HepG2 (cell line): ENCODE results near the gene EIF5A. TPM values are rescaled to one million over a fixed set of nuclear protein-coding genes. Genes with fewer than 3 reads are reported as not detected.
A peak's percentile ranks its signal among the peaks of the same experiment; 100 is the strongest.

Source experiments
- ATAC-seq: fragments of 200-7000 bp; cut with Tn5 transposase; 3 replicates; pipeline ENCODE4 v1.9.1; 2020; ENCODE audit warnings: mild to moderate bottlenecking, moderate library complexity
- BruUV-seq: library from RNA; stranded (reverse); fragments of 400-500 nt; replicated peaks from 2 replicates; lab custom pipeline; 2021; lab: Mats Ljungman, UMichigan
- CTCF ChIA-PET: fragments of 300-600 bp; formaldehyde crosslinking; extraction: SDS; loops from one replicate; lab custom pipeline; 2021; ENCODE audit warnings: low total read pairs, inconsistent platforms, low intra/inter-chr PET ratio; lab: Yijun Ruan, JAX
- POLR2A ChIA-PET: fragments of 350-600 bp; sonication (Branson Sonifier 250); formaldehyde crosslinking; loops from one replicate; lab custom pipeline; 2020; ENCODE audit warnings: antibody characterized with exemption, inconsistent platforms; lab: Yijun Ruan, JAX
- DNase-seq: peaks from one replicate; pipeline ENCODE4 v3.0.0-alpha.2; 2015; ENCODE audit warnings: low spot score
- FAIRE-seq: peaks from 3 replicates; lab custom pipeline; 2011; peaks lifted over from hg19 to GRCh38; lab: Jason Lieb, UNC
- H2AFZ ChIP-seq: one replicate; pipeline ENCODE4 v1.6.1; 2011; ENCODE audit warnings: low read length, inconsistent platforms
- H3K27ac ChIP-seq: fragments of 300-600 bp; 3 replicates; pipeline ENCODE4 v1.8.0; 2011; ENCODE audit warnings: mixed run types, mild to moderate bottlenecking, mixed read lengths, low read length, inconsistent platforms; ENCODE audit not compliant: insufficient read depth; ENCODE audit errors: extremely low read length
- H3K27me3 ChIP-seq, 2 experiments: fragments of 200-600 bp in 1 of 2; 2 replicates in 1 of 2; 3 replicates in 1 of 2; pipeline versions ENCODE4 v1.6.0 to v1.8.0; 2011; ENCODE audit warnings: low read length in 2 of 2, mild to moderate bottlenecking in 2 of 2, moderate library complexity in 2 of 2, inconsistent platforms in 1 of 2; ENCODE audit not compliant: insufficient read depth in 2 of 2, control insufficient read depth in 1 of 2
- H3K36me3 ChIP-seq, 2 experiments: fragments of 200-600 bp in 1 of 2; replicated peaks in 1 of 2; 2 replicates in 1 of 2; 3 replicates in 1 of 2; pipeline versions ENCODE4 v1.5.1 to v1.8.0; 2011; ENCODE audit warnings: low read length in 2 of 2, inconsistent platforms in 1 of 2; ENCODE audit not compliant: insufficient read depth in 2 of 2, control insufficient read depth in 1 of 2
- H3K4me1 ChIP-seq: 2 replicates; pipeline ENCODE4 v1.5.1; 2012; ENCODE audit warnings: low read length, inconsistent platforms; ENCODE audit not compliant: insufficient read depth
- H3K4me2 ChIP-seq: 2 replicates; pipeline ENCODE4 v1.6.0; 2011; ENCODE audit warnings: low read depth, low read length, inconsistent platforms
- H3K4me3 ChIP-seq, 3 experiments: fragments of 200-600 bp in 1 of 3; sonication (generic), shearing (Covaris generic) in 1 of 3; replicated peaks in 1 of 3; 2 replicates each; pipeline ENCODE4 v1.5.1; 2011 to 2016; ENCODE audit warnings: low read length in 3 of 3, inconsistent platforms in 2 of 3, low read depth in 2 of 3, mild to moderate bottlenecking in 2 of 3, control low read depth in 1 of 3, mixed read lengths in 1 of 3; ENCODE audit not compliant: insufficient read depth in 1 of 3
- H3K79me2 ChIP-seq: one replicate; pipeline ENCODE4 v1.6.1; 2011; ENCODE audit warnings: low read length, inconsistent platforms; ENCODE audit not compliant: insufficient read depth
- H3K9ac ChIP-seq: 2 replicates; pipeline ENCODE4 v1.6.0; 2011; ENCODE audit warnings: mild to moderate bottlenecking, low read depth, low read length, inconsistent platforms; ENCODE audit not compliant: insufficient read depth
- H3K9me3 ChIP-seq: 2 replicates; pipeline ENCODE4 v1.5.1; 2012; ENCODE audit warnings: mild to moderate bottlenecking, low read length
- H4K20me1 ChIP-seq: 2 replicates; pipeline ENCODE4 v1.6.0; 2011; ENCODE audit warnings: inconsistent platforms, mild to moderate bottlenecking, low read length, moderate library complexity; ENCODE audit not compliant: insufficient read depth
- AGO1 ChIP-seq: fragments of 200-400 bp; formaldehyde crosslinking; IDR thresholded peaks from 2 replicates; pipeline ENCODE4 v1.6.1; 2017; ENCODE audit warnings: mild to moderate bottlenecking, low read depth, low read length, moderate library complexity; ENCODE audit not compliant: poor library complexity, severe bottlenecking
- ARID2 ChIP-seq: sonication (generic); formaldehyde crosslinking; IDR thresholded peaks from 2 replicates; pipeline ENCODE4 v1.8.1; 2022; ENCODE audit warnings: mild to moderate bottlenecking, missing genetic modification reagents, borderline replicate concordance
- ARNT ChIP-seq: fragments of 450-650 bp; IDR thresholded peaks from 2 replicates; pipeline ENCODE4 v1.6.1; 2017
- KDM3A ChIP-seq: IDR thresholded peaks from 2 replicates; pipeline ENCODE4 v1.6.1; 2018; ENCODE audit warnings: low read depth, missing compliant biosample characterization
- MEF2D ChIP-seq: sonication (generic); formaldehyde crosslinking; IDR thresholded peaks from 2 replicates; pipeline ENCODE4 v1.5.1; 2020; ENCODE audit warnings: mild to moderate bottlenecking, missing genetic modification reagents
- MTF2 ChIP-seq: sonication (generic); formaldehyde crosslinking; IDR thresholded peaks from 2 replicates; pipeline ENCODE4 v1.5.0; 2020; ENCODE audit warnings: missing genetic modification reagents, borderline replicate concordance
- NBN ChIP-seq: fragments of 450-650 bp; conservative IDR thresholded peaks from 2 replicates; pipeline ENCODE4 v1.6.1; 2017
- NCOA1 ChIP-seq: sonication (generic); formaldehyde crosslinking; IDR thresholded peaks from 2 replicates; pipeline ENCODE4 v1.9.0; 2021; ENCODE audit warnings: missing genetic modification reagents
- PAWR ChIP-seq: sonication (generic); formaldehyde crosslinking; IDR thresholded peaks from 2 replicates; pipeline ENCODE4 v1.4.0; 2020; ENCODE audit warnings: missing genetic modification reagents, mild to moderate bottlenecking, borderline replicate concordance
- POLR2A ChIP-seq, 2 experiments: IDR thresholded peaks; 2 replicates each; pipeline ENCODE4 v1.6.1; 2011; ENCODE audit warnings: low read depth in 2 of 2, low read length in 2 of 2, mild to moderate bottlenecking in 1 of 2, moderate library complexity in 1 of 2; ENCODE audit not compliant: insufficient read depth in 1 of 2
- SSRP1 ChIP-seq: IDR thresholded peaks from 2 replicates; pipeline ENCODE4 v1.6.1; 2016; ENCODE audit warnings: control low read depth
- YEATS4 ChIP-seq: sonication (generic); formaldehyde crosslinking; IDR thresholded peaks from 2 replicates; pipeline ENCODE4 v1.4.0; 2020; ENCODE audit warnings: missing genetic modification reagents, borderline replicate concordance
- ZC3H13 ChIP-seq: sonication (generic); formaldehyde crosslinking; IDR thresholded peaks from 2 replicates; pipeline ENCODE4 v1.8.1; 2023; ENCODE audit warnings: mild to moderate bottlenecking, missing genetic modification reagents, moderate library complexity
- ZNF776 ChIP-seq: sonication (generic); formaldehyde crosslinking; IDR thresholded peaks from 2 replicates; pipeline ENCODE4 v1.4.0; 2020; ENCODE audit warnings: mild to moderate bottlenecking, missing genetic modification reagents
- WGBS: methylation state at CpG from one replicate; pipeline ENCODE4 v1.1.6; 2017; ENCODE audit warnings: low lambda C conversion rate; 5-methylcytosine and 5-hydroxymethylcytosine counted together
- in situ Hi-C: cut with HindIII; loops from 2 replicates; pipeline ENCODE4 v1.10.0; 2017; ENCODE audit warnings: low pct_unique_long_range_greater_than_20kb; ENCODE audit not compliant: extremely low pct_ligation_motif_present
- intact Hi-C: fragments of 100-400 bp; cut with micrococcal nuclease; formaldehyde crosslinking; loops from one replicate; pipeline ENCODE4 v1.10.0; 2022; ENCODE audit not compliant: unreplicated experiment
- polyA plus RNA-seq, 8 experiments: library from polyadenylated mRNA; depleted of rRNA in 3 of 8; stranded (reverse) in 7 of 8; unstranded in 1 of 8; fragments of >200 nt; fragmentation: Illumina TruSeq in 4 of 8; extraction: Trizol in 4 of 8; gene quantifications; 2 replicates each; pipeline versions ENCODE4 v1.2.1 to v1.2.3, GENCODE V29; 2011 to 2016; ENCODE audit warnings: low read depth in 4 of 8, missing spikeins in 1 of 8, mixed read lengths in 1 of 8; ENCODE audit not compliant: insufficient read depth in 1 of 8
- total RNA-seq, 5 experiments: library from RNA; depleted of rRNA; stranded (reverse); fragments of >200 nt; fragmentation: Illumina TruSeq; extraction: Trizol; gene quantifications; 2 replicates each; pipeline ENCODE4 v1.2.3, GENCODE V29; 2016; ENCODE audit warnings: low read depth in 1 of 5
- TF ChIP-seq, protein P1 (sequence below): sonication (generic); formaldehyde crosslinking; conservative IDR thresholded peaks from 2 replicates; pipeline ENCODE4 v1.8.0; 2022; ENCODE audit warnings: low read depth, missing genetic modification reagents
- TF ChIP-seq, protein P2 (sequence below): sonication (generic); formaldehyde crosslinking; IDR thresholded peaks from 2 replicates; pipeline ENCODE4 v1.5.0; 2020; ENCODE audit warnings: missing genetic modification reagents, mild to moderate bottlenecking, borderline replicate concordance

Gene EIF5A
- total and polyA plus RNA-seq, 2 of the 13 experiments (the other 11 are each of a cell fraction or from before 2014, with no cell fraction given), result 319 to 337 TPM

DNA sequence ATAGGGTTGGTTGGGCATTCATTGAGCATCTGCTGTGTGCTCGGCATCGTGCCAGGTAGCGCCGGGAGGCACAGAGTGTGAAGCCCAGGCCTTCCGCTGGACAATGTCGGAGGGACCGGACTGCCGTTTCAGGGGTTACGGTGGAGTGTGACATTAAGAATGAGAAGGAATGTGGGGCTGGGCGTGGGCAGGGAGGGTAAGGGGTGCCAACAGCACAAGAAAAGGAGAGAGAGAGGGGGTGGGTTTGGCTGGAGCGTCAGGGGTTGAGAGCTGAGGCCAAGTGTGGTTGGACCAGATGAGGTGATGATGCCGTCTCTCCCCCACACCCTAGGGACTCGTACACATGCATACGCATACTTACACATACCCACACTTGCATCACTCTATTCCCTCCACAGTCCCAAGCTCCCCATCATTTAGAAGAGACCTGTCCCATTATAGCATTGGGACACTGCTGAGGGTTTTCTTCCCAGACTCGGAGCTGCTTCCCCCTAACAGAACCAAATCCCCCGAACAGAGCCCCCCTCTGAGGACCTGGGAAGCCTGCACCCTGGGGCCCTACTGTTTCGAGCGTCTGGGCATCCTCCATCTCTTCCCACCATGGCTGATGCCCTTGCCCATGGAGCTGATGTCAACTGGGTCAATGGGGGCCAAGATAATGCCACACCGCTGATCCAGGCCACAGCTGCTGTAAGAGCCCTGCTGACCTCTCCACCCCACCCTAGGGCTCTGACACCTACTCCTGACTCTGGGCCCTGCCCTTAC lies 41.2 kb downstream of the EIF5A start:
- DNase-seq (no peak), FAIRE-seq (no peak)

More for the DNA sequence above, 41.2 kb downstream of the EIF5A start:
- peaks cover 0 to 11% of the 10 kb centered on the region in 2 experiments; a peak in 3 of 5 replicates for H3K27me3 ChIP-seq
- H3K36me3 ChIP-seq, result no peaks in the 10 kb centered on the region
- H3K79me2 ChIP-seq, result no peaks in the 10 kb centered on the region
- TF ChIP-seq NBN, result no peak
- TF ChIP-seq, protein P1, sequence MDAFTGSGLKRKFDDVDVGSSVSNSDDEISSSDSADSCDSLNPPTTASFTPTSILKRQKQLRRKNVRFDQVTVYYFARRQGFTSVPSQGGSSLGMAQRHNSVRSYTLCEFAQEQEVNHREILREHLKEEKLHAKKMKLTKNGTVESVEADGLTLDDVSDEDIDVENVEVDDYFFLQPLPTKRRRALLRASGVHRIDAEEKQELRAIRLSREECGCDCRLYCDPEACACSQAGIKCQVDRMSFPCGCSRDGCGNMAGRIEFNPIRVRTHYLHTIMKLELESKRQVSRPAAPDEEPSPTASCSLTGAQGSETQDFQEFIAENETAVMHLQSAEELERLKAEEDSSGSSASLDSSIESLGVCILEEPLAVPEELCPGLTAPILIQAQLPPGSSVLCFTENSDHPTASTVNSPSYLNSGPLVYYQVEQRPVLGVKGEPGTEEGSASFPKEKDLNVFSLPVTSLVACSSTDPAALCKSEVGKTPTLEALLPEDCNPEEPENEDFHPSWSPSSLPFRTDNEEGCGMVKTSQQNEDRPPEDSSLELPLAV (CRISPR knock-in tag), result no peak
- no peak for TF ChIP-seq PAWR (CRISPR knock-in tag)
- TF ChIP-seq, protein P2, sequence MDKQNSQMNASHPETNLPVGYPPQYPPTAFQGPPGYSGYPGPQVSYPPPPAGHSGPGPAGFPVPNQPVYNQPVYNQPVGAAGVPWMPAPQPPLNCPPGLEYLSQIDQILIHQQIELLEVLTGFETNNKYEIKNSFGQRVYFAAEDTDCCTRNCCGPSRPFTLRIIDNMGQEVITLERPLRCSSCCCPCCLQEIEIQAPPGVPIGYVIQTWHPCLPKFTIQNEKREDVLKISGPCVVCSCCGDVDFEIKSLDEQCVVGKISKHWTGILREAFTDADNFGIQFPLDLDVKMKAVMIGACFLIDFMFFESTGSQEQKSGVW (CRISPR knock-in tag), result no peak
- TF ChIP-seq MTF2 (CRISPR knock-in tag), result no peak
- TF ChIP-seq ARID2 (CRISPR knock-in tag), result no peak
- no peak for TF ChIP-seq NCOA1
- no peak for TF ChIP-seq ARNT
- TF ChIP-seq MEF2D, result no peak
- no peak for TF ChIP-seq KDM3A (CRISPR knock-in tag)
- peak; percentile 72; the same call in 1 of the 2 replicates for TF ChIP-seq ZC3H13 (CRISPR knock-in tag)
- no peak for TF ChIP-seq ZNF776 (CRISPR knock-in tag)
- TF ChIP-seq POLR2A (IDR thresholded peaks at IDR 0.05; ENCODE audit: insufficient read depth in 1 of 2, low read depth in 2 of 2, low read length in 2 of 2), result peak in 1 of 2 experiments; percentile 22; a peak in 1 of 4 replicates
- TF ChIP-seq AGO1, result peak; percentile 4
- no peak for TF ChIP-seq YEATS4 (CRISPR knock-in tag)
- 0 out of 2 replicates have a peak, but pooled peaks have one; percentile 18 for TF ChIP-seq SSRP1 (CRISPR knock-in tag)
- POLR2A ChIA-PET, result interaction anchor here (0.9 to 2.3 kb wide), 6 partner anchors 14 to 67 kb away, joined by 3 to 7 read pairs (median 4); partner anchors contain the start of genes SLC2A4 and TMEM256
- no peak overlapping the region for H3K27ac ChIP-seq
- H4K20me1 ChIP-seq, result peaks cover 13% of the 10 kb centered on the region; the same call in 1 of the 2 replicates
- CTCF ChIA-PET, result interaction anchor here (5.9 kb wide), 1 partner anchor 25 kb away, joined by 41 read pairs; no protein-coding TSS in a partner anchor
- WGBS, result 67% methylated on average over 19 of the region's 19 CpGs
- no peak for ATAC-seq
- H3K9me3 ChIP-seq, result no peaks in the 10 kb centered on the region
- H2AFZ ChIP-seq, result no peak overlapping the region
- peaks cover 66% of the 10 kb centered on the region for H3K4me1 ChIP-seq
- peak overlapping the region; percentile 28; the same call in 1 of the 2 replicates for H3K4me2 ChIP-seq
- no TSS peak for BruUV-seq
- H3K4me3 ChIP-seq, result no peak overlapping the region
- H3K9ac ChIP-seq, result no peak overlapping the region
- intact Hi-C loops, result no loop called here
- in situ Hi-C loops, result no loop called here
